HG03066 (cell line): ENCODE data around the gene EXOC3L4.
A peak's percentile ranks its signal among the peaks of the same experiment; 100 is the strongest.

ENCODE experiments used
- ATAC-seq: cut with Tn5 transposase; IDR thresholded peaks from one replicate; pipeline ENCODE4 v1.9.1; 2021; ENCODE audit warnings: low read depth; ENCODE audit not compliant: unreplicated experiment

EXOC3L4 gene

DNA sequence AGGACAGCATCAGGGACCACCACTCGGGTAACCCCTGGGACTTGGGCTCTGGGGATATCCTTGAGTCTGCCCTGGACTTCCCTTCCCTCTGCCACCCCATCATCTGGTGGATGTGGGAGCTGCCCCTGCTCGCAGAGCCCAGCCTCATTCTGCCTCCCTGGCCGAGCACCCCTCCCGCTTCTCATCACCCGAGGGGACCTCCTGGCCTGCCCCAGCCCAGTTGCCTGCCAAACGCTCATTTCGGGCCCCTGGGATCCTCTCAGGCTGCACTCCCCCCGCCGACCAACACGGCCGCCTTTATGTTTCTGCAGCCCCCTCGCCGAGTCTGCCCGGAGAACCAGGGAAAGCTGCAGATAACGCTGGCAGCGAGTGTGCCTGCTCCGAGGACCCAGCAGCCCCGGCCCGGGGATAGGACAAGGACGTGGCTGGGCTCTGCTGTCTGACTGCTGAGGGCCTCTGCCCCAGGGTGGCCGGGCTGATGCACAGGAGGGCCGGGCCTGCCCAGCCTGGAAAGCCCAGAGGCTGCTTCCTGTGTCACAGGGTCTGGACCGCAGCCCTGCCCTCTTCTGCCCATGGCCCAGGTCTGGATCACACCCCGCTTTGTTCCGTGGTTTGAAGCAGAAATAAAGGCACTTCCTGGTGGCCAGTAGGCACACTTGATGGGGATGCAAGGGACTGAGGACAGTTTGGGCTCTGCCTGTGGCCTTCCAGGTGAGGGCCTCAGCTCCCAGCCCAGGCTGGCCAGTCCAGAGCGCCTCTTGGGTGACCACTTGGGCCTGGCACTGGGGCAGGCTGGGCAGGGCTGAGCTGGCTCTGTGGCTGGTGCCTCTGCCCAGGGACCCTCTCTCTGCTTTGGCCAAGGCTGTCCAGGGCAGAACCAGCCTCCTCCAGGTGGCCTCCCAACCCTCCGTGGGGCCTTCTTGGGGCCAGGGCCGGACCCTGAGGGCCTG is 4.9 kb upstream of the EXOC3L4 start:
- no peak for ATAC-seq

DNA sequence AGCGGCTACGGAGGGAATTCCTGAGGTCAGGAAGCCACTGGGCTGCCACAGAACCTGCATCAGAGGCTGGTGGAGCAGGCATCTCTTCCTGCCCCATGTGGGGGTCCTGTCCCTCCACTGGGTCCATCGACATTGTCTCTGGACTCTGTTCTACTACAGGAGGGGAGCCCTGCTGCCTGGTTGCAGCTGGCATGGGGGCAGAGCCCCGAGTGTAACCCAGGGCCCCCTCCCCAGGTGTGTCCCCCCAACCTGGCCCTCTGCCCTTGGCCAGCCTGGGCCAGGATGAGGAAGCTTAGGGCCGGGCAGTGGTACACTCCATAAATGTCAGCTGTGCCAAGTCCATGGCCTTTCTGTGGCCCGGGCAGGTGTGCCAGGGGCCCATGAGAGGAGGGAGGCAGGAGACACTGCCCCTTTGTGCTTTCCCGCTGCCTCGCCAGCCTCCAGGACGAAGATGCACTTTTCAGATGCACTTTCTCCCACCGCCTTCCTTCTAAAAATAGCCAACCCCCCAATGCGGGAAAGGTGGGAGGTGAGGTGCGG is 4.0 kb upstream of the EXOC3L4 start:
- no peak for ATAC-seq

DNA sequence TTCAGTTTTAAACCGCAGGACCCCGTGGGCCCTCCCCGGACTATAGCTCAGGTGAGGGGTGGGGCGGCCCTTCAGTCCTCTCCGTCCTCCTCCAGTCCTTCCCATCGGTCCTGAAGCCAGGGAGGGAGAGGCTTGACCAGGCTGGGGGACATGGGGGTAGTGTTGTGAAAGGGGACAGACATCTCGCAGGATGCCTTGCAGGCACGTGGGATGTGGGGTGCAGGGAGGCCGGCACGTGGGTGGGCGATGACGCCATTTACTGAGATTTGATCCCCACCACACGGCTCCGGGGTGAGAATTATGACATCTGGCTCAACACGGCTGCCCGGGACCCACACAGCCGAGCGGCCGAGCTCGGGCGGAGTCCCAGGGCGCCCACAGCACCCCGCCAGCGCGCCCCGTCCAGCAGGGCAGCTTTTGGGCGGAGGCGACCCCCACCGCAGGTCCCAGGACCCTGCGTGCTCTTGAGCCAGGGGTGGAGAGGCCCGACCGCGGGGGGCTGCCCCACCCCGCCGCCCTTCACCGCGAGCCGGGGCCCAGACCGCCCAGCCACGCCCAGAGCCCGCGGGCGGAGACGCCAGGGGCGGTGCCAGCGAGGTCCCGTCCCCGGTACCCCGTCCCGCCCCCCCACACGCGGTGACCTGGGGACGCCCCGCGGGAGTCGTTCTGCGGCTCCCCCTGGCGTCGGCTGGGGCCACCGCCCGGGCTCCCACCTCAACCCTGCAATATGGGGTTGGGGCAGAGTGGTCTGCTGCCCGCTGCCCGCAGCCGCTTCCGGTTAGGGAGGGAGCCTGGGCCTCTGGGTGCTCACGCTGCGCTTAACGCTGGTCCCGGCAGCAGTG is 3.3 kb upstream of the EXOC3L4 start:
- no peak for ATAC-seq

DNA sequence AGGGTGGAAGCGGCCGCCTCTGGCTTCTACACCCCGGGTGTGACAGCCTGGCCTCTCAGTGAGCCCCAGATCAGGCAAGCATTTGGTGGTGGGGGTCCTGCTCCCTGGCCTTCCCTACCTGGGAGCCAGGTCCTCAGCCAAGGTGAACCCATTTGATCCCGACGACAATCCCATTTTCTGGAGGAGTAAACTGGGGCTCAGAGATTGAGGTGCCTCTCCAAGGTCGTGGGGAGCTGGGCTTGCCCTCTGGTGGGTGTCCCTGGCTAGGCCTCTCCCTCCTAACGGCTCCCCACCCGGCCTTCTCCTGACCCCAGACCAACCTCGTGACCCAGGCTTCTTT is 2.7 kb upstream of the EXOC3L4 start:
- no peak for ATAC-seq

DNA sequence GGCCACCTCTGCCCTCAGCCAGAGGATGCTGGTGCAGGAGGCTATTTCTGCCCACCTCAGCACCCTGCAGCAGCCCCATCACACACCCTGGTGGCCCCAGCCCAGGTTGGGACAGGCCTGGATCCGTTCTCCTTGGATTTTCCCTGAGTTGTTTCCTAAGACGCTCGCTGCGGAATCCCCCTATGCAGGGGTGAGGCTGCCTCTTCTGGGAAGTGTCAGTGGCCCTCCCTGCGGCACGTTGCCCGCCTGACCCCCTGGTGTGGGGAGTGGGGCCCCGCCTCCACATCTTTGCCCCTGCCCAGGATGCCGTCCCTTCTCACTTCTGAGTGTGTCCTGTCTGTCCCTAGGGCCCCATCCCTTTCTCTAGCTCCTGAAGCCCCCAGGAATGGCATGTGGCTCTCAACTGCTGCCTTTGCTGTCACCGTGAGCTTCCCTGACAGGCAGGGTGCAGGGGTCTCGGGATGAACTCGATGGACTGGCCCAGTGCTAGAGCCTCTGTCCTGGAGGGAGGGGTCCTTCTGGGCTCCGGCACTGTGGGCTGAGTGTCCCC is 594 bp upstream of the EXOC3L4 start:
- no peak for ATAC-seq

DNA sequence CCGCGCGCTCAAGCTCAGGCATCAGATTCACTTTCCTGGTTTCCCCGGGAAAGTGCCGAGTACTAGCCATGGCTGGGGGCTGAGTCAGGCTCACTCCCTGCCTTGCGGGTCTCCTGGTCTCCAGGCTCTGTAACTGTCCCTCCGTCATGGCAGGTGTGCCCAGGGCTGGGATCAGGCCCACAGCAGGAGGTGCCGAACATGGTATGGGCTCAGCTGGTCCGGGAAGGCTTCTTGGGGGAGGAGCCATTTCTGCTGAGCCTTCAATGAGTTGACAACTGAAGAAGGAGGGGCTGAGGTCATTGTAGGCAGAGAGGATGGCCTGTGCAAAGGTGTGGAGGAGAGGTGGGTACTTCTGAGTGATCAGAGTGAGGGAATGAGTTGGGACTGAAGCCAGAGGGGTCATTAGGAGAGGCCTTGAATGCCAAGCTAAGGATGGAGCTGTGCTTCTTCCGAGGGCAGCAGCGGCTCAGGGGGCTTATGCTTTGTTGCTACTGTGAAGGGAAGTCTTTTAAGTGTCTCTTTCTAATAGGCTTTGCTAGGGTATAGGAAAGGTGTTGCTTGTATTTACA is 769 bp downstream of the EXOC3L4 start:
- no peak for ATAC-seq

DNA sequence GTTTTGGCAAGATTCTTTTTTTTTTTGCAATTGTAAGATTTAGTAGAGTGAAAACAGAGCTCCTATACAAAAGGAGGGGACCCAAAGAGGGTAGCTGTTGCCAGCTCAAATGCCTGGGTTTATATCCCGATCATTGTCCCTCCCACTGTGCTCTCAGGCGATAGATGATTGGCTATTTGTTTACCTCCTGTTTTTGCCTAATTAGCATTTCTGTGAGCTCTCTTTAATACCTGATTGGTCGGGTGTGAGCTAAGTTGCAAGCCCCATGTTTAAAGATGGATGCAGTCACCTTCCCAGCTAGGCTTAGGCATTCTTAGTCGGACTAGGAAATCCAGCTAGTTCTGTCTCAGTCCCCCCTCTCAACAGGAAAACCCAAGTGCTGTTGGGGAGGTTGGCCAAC is 1.9 kb downstream of the EXOC3L4 start:
- no peak for ATAC-seq

DNA sequence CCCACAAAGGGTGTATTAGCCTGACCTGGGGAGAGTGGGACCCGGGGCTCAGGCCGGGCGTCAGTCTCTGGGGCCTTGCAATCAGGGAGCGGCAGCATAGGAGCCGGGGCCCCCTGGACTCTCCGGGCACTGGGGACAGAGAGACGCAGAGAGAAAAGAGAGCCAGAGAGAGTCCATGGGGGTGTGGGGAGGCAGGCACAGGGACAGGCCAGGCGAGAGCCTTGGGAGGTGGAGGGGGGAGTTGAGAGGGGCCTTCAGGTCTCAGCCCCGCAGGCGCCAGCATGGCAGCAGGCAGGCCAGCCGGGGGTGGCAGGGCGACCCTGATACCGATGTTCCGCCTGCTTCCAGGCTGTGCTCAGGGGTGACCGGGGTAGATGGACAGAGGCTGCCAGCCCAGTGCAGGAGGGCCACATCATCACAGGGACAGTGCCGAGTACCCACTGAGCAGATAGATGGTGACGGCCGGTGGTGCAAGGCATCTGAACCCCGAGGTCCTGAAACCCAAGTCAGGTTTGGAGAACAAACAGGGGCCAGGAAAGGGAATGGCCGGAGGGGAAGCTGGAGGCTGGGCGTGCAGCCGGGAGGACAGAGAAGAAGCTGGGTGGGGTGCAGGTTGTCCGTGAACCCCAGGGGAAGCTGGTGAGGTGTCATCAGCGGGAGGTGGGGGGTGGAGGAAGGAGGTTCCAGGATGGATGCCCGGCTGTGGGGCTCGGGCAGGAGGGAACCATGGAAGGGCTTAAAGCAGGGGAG is 2.9 kb downstream of the EXOC3L4 start:
- ATAC-seq = no peak

DNA sequence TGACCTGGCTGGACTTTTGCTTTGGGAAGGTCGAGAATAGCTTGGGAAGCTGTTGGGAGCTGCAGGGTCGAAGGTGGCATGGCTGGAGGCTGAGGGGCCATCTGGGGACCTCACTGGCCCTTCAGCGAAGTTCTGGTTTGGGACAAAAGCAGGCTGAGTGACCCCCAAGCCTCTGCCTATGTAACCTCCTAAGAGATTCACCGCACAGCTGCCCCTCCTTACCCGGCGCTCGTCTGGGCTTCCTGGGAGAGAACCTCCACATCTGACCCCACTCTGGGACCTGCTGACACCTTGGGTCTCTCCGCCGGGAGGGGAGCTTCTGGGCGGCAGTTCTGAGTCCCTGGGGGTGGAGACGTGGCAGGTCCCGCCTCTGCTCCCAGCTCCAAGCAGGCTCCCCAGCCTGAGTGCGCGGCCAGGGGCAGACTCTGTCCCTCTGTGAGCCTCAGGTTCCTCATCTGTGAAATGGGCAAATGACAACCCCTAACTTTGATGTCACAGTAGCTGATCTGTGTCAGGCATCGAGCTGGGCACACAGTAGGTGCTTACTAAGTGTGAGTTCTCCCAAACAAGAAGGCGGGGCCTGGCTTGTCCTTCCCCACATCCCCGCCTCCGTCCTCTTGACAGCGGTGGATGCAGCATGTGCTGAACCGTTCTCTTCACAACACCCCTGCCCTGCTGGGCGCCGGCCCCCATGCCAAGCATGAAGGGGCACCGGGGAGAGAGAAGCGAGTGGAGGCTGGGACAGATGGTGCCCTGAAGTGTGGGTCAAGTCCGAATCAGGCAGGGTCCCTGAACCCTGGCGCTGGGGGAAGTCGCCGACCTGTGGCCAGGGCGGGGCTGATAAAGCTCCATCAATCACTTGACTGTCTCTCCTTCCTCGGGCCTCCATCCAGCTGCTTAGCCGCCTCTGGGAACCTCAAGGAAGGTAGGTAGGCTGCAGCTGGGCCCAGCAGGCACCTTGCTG is 3.8 kb downstream of the EXOC3L4 start:
- no peak for ATAC-seq

DNA sequence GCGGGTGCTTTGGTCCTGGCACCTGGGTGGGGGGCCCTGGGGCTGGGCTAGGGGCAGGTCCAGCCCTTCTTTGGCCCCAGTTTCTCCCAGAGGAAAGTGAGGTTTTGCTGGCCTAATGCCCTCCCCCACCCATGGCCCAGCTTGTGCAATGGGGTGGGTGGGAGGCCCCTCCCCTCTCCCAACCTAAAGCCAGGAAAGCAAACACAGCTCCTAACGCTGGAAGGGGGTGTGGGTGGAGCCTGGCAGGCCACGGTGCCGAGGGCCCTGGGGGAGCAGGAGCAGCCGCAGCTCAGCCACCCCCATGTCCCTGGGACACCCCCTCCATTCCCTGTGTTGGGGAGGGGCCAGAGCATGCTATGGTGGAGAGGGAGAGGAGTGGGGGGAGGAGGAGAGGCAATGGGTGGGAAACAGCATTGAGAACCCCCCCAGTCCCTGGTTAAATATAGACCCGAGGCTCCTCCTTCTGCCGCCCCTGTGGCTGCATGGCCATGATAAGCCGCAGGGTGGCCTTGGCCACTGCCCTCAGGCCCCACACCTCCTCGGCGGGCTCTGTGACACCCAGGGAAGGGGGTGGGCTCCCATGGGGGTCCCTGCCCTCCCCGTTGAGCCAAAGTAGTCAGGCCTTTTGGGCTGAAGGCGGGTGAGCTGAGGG is 4.7 kb downstream of the EXOC3L4 start:
- ATAC-seq = no peak

DNA sequence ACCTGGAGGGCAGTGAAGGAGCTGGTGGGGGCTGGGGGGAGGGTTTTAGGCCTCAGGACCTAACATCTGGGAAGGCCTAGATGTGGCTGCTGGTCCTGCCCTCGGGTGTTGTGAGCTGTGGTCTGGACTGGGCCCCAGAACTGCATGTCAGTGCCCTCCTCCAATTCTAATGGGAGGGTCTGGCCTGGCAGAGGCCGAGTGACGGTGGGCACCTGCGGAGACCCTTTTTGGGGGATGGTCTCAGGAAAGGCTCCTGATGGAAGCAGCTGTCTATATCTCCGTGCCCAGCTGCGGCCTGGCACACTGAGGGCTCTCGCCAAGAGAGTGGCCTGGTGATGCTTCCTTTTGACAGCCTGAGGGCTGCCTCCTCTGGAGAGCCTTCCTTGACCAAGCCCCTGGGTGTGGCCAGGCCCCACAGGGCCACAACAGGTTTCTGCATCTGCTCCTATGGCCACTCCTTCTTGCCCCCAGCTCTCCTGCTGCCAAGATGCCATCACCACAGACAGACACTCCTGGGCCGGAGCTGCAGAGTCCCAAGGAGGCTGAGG is 5.3 kb downstream of the EXOC3L4 start:
- no peak for ATAC-seq

DNA sequence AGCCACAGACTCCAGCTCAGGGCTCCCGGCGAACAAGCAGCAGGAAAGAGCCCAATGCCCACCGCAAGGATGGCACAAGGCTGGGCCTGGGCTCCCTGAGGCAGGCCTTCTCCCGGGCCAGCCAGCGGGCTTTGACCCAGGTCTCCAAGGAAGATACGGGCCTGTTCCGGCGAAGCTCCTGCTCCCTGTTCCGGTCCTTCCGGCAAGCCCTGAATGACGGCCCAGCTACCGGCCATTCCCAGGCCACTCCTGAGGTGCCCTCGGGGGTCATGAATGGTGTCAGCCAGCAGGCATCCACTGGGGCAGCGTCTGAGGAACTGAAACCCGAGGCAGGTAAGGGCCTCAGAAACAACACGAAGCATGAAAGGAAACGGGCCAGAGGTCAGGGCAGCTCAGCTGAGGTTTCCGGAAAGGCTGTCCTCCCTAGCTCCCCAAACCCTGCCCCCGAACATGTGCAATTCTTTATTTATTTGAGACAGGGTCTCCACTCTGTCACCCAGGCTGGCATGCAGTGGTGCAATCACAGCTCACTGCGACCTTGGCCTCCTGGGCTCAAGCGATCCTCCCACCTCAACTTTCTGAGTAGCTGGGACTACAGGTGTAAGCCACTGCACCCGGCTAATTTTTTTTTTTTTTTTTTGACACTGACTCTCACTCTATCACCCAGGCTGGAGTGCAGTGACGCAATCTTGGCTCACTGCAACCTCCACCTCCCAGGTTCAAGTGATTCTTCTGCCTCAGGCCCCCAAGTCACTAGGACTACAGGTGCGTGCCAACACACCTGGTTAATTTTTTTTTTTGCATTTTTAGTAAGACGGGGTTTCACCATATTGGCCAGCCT is 6.0 kb downstream of the EXOC3L4 start:
- peak; percentile 74 for ATAC-seq

DNA sequence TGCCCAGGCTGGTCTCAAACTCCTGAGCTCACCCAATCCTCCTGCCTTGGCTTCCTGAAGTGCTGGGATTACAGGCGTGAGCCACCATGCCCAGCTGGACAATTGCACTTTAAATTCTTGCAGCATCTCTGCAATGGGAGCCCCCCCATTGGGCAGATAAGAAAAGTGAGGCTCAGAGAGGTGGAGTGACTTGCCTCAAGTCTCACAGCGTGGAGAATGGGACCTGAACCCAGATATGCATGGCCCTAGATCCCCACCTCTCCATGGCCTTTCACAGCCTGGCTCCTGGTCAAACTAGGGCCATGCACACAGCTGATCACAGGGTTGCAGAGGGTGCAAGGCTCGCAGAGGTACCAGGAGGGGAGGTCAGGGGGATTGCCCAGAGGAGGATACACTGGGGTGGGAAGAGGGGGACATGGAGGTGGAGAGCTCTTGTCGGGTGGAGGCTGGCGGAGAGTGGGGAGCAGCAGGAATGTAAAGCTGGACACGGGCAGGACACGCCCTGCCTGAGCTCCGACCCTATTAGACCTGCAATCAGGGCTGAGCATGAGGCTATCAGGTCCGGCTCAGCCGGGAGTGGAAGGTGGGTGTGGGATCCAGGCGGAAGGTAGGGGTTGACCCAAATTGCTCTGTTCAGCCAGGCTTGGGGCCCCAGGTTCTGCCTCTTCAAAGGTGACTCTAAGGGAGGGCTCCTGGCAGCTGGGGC is 6.9 kb downstream of the EXOC3L4 start:
- ATAC-seq = no peak

DNA sequence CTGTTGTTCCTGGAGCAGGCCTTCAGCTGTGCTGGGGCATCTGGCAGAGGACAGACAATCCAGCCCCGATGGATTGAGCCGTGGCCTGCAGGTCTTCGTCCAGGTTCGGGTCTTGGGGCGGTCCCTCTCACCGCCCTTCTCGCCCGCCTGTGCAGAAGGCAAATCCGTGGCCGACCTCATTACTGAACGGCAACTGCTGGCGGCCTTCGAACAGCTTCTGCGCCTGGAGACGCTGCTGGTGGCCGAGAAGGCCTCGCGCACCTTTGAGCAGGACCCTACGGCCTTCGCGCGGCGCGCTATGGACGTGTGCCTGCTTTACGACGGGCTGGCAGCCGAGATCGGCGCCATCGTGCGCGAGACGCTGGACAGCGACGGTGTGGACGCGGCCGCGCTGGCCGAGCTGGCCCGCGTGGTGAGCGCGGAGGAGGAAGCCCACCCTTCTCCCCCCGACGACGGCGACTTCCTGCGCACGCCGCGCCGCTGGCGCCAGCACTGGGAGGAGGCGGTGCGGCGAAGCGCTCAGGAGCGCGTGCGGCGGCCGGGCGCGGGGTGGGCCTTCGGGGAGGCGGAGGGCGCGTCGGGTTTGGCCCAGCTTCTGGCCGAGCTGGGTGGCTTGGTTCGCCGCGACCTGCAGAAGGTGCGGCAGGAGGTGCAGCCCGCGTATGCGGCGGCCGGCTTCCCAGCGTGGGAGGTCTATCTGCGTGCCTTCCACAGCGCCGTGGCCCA is 7.6 kb downstream of the EXOC3L4 start:
- no peak for ATAC-seq

DNA sequence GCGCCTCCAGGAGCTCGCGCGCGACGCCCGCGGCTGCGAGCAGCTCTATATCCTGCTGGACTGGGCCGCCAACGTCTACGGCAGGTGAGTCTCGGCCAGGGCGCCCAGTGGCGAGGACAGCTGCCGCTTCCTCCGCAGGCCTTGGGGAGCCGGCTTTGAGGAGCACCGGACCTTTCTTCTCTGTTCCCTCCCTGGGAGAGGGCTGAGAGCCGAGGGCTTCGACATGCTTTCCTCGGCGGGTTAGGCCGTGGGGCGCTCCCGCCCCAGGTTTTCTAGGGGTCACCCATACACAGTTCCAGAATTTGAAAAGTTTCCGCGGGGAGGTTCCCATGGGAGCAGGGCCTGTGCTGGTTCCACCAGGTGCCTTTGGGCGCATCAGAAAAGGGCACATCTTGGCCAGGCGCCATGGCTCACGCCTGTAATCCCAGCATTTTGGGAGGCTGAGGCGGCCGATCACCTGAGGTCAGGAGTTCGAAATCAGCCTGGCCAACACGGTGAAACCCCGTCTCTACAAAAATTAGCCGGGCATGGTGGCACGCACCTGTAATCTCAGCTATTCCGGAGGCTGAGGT is 8.2 kb downstream of the EXOC3L4 start:
- ATAC-seq = no peak
